GM12872 (cell line): Measurements from ENCODE around the gene BPGM.

ENCODE experiments used
- CTCF ChIP-seq: IDR thresholded peaks from 3 replicates; pipeline ENCODE4 v1.5.1; 2011; ENCODE audit warnings: low read depth, mild to moderate bottlenecking, low read length, moderate library complexity; ENCODE audit not compliant: insufficient read depth

BPGM gene

GRCh38 chr7:134636008-134636449, 10.6 kb upstream of the BPGM start:
- TF ChIP-seq CTCF: no peak

- TF ChIP-seq CTCF: no peak
Measured at GRCh38 chr7:134637441-134637840, 9.2 kb upstream of the BPGM start.

- TF ChIP-seq CTCF: no peak
Measured at GRCh38 chr7:134637934-134638719, 8.5 kb upstream of the BPGM start.

DNA sequence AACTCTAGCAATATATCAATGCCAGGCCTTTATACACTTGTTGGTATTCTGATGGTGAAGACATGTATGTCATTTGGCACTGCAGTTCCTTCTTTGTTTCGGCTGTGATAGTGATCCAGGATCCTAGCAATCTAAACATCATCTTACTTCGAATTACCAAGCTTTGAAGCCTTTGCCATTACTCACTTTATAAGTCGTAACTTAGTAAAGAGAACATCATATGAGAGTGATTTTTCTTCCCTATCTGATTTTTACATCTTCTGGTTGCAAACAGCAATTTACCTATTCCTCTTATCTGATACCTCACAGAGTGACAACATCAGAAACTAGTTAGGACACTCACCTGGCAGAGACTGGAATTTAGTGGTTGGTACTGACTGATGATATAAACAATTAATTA, 7.6 kb upstream of the BPGM start:
- TF ChIP-seq CTCF: no peak

- no peak for TF ChIP-seq CTCF
Measured at GRCh38 chr7:134639683-134640279, 6.9 kb upstream of the BPGM start.

- no peak for TF ChIP-seq CTCF
Measured at GRCh38 chr7:134640842-134641715, 5.6 kb upstream of the BPGM start.

DNA sequence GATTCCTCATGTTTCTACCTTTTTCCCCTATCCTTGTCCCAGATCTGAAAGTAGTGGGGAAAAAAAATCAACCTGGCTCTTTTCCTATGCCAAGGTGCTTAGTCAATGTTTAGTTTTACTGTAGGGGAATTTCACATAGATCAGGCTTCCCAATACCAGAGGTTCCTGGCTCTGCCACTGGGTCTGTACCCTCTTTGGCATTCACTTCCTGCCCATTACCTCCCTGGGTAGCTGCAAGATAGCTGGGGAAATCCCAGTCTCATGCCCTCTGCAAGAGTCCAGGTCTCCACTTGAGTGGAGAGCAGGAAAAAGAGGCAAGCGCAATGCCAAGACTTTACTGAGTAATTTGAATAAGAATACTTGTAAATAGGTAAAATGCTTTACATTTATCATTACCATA, 3.5 kb upstream of the BPGM start:
- no peak for TF ChIP-seq CTCF
